ENCODE data around the gene LILRA6.
"Not testable (repeated sequence)": the region's sequence is repeated elsewhere in the genome, so short reads cannot be mapped to it uniquely, and the experiment has no call there.

Gene LILRA6

DNA sequence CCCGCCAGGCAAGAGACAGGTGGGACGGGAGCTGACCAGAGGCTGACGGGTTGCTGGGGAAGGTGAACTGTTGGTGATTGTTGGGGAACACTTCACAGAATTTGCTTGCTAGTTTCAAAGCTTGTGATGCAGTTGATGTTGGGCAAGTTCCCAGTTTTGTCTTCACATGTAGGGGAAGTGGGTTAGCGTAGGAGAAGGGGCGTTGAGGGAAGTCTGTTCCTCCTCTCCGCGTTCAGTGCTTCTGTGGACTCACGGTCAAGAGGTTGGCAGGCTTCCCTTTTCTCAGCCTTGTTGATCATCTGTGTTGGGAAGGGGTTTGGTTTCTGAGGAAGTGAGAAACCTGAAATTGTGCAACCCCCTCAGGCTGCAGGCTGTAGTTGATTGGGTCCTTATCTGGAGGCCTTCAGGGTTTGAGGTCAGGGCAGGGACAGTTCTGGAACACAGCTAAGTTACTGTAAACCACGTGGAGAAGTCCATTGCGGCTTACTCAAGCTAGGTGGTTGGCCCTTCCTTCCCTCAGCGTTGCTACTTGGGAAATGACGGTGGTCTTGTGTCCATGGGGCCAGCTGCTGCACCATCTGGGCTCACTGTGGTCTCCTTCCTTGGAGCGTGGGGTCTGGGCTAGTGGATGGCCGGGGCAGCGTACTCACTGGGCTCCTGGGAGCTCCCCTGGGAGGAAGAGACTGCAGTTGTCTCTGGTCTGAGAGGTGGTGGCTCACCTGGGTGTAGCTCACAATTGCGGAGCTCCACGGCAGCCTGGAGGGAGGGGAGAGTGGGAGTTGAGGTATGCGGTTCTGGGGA is 34.4 kb downstream of the LILRA6 start:
- no peak for DNase-seq (ENCODE audit: low spot score)

DNA sequence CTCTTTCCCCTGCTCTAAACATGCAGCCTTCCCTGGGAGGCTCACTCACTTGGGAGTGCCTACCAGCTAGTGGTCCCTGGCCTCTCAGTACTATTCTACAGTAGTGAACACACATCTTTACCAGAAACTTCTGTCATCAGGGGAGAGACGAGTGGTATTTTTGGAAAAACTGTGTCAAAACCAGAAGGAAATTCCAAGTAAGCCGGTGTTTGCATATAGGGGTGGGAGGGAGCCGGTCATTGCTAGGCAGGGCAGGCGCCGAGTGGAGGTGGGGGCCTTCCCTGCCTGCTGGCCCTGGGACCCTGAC is 35.0 kb downstream of the LILRA6 start:
- no peak for DNase-seq (ENCODE audit: low spot score)

DNA sequence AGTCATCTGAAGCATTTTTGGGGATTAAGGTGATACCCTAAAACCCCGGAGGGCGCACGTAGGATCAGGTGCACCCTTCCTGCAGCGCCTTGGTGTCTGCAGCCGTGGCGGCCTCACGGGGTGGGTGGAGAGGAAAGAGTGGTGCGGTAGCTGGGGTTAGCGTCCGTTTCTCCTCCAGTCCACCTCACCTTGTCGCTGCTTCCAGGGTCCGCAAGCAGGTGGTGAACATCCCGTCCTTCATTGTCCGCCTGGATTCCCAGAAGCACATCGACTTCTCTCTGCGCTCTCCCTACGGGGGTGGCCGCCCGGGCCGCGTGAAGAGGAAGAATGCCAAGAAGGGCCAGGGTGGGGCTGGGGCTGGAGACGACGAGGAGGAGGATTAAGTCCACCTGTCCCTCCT is 35.4 kb downstream of the LILRA6 start:
- not testable (repeated sequence) for DNase-seq (ENCODE audit: low spot score)

DNA sequence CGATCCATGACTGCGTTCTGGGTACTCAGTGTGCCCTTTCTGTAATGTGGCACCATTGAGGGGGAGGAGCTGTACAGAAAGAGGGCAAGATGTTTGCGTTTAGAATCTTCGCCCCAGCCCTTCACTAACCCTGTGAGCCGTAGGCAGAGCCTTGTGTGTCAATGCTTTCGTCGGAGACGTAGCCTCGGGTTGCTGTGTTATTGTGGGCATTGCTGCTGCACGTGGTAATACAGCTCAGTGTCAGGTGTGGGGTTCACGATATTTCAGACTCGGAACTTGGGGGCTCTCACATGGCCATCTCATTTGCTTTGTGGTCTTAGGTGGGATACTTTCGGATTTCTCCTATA is 35.8 kb downstream of the LILRA6 start:
- no peak for DNase-seq (ENCODE audit: low spot score)

DNA sequence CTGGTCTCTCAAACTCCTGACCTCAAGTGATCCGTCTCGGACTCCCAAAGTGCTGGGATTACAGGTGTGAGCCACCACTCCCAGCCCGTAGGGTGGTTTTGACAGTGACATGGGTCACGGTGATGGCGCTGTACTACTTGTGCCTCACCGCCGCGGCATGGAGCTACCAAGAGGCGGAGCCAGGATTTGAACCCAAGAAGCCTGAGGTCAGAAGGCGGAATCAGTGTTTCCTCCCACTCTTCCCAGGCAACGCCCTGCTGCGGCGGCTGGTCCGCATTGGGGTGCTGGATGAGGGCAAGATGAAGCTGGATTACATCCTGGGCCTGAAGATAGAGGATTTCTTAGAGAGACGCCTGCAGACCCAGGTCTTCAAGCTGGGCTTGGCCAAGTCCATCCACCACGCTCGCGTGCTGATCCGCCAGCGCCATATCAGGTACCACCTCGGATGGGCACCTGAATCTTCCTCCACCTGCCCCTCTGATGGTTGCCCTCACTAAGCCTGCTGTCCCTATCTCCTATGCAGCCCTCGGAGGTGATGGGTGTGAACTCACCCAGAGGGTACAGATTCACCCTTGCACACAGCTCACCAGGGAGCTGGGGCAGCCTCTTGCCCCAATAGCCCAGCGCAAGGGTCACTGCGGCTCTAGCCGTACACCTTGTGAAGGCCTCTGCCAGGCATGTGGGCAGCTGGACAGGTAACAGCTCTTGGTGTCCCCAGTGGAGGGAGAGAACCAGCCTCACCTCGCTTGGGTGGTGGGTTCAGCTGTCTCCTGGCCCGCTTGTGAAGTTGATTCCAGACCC is 36.4 kb downstream of the LILRA6 start:
- DNase-seq (ENCODE audit: low spot score): no peak

DNA sequence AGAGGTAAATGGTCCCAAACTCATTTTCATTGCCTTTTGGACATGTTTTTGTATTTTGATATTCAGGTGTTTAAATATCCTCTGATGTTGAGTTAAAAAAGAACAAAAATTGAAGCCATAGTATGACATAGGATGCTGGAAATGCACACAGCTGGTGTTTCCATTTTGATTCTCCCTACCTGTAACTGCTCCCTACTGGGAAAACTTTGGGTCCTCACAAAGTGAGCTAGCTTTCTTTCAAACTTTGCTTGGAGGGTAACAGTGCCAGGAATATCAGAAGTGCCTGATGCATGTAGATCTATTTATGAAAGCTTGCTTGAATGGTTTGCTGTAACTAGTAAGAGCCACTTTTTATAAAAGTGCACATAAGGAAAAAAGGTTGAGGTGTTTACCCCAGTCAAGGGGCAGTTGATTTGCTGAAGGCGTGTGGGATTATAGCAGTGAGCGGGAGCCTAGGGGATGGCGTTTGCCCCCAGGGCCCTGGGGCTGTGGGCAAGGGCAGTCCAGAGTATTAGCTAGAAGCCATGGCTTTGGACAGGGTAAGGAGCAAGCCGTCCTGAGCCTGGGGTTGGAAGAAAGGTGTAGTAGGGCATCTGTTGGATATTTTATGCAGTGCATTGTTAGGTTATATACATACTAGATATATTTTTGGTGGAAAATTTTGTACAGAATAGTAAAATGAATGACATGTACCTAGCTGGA is 37.7 kb downstream of the LILRA6 start:
- no peak for DNase-seq (ENCODE audit: low spot score)

DNA sequence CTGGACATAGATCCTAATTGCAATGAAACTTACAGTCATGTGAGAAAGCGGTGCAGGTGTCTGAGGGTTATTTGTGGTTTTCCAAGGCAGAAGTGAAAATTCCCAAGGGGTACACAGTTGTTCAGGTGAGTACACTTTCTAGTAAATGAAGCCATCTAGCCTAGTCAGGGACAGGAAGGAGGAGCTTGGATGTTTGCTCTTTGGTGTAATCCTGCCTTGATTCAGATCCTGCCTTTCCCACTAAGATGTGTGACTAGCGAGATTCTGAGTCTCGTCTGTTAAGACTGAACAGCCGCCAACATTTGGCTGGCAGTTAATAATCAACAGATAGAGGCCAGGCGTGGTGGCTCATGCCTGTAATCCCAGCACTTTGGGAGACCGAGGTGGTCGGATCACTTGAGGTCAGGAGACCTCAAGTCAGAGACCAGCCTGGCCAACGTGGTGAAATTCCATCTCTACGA is 39.4 kb downstream of the LILRA6 start:
- no peak for DNase-seq (ENCODE audit: low spot score)

DNA sequence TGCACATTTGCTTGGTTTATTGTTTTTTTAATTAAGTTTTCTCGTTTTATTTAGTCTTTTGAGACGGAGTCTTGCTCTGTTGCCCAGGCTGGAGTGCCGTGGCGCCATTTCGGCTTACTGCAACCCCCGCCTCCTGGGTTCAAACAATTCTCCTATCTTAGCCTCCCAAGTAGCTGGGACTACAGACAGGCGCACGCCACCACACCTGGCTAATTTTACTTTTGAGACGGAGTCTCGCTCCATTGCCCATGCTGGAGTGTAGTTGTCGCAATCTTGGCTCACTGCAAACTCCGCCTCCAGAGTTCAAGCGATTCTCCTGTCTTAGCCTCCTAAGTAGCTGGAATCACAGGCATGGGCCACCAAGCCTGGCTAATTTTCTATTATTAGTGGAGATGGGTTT is 40.6 kb downstream of the LILRA6 start:
- DNase-seq (ENCODE audit: low spot score): no peak

DNA sequence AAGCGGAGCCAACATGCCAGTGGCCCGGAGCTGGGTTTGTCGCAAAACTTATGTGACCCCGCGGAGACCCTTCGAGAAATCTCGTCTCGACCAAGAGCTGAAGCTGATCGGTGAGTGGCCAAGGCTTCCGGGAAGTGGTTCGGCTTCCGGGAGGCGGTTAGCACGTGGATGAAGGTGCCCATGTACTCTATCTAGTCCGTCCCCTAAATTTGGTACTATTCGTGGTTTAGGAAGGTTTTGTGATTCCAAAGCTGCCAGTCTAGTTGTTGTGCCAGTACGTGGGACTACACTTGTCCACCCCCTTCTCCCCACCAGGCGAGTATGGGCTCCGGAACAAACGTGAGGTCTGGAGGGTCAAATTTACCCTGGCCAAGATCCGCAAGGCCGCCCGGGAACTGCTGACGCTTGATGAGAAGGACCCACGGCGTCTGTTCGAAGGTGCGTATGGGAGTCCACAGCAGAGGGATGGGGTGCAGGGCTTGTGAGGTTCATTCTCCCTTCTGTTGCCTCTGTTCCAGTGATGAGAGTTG is 41.4 kb downstream of the LILRA6 start:
- no peak for DNase-seq (ENCODE audit: low spot score)

DNA sequence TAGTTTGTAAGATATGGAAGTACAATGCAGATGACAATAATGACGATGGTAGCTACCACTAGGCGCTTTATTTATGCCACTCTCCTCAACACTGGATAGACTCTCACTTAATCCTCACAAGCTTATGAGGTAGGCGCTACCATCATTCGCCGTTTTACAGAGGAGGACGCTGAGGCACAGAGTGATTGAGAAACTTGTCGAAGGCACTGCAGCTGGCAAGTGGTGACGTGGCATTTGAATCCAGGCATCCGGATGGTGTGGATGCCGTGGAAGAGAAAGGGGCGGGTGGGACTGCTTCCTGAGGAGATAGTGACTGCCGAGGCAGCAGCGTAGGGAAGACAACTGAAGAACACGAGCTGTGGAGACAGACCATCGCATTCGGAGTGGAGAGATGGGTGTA is 43.2 kb downstream of the LILRA6 start:
- DNase-seq (ENCODE audit: low spot score): no peak

DNA sequence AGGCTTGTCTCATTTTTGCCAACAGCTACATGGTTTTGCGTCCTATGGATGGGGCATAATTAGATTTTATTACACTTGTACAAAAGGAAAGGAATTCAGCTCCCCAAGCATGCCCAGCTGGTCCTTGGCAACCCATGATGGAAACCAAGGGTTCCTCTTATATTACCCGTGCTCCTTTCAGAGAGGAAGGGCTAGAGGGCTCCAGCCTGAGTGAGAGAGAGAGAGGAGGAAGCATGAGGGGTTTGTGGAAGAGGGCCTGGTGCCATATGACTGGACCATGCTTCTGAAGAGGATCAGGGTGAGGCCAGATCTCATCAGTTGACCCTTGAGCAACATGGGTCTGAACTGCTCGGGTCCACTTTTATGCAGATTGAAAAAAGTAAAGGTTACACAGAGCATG is 45.5 kb downstream of the LILRA6 start:
- no peak for DNase-seq (ENCODE audit: low spot score)

DNA sequence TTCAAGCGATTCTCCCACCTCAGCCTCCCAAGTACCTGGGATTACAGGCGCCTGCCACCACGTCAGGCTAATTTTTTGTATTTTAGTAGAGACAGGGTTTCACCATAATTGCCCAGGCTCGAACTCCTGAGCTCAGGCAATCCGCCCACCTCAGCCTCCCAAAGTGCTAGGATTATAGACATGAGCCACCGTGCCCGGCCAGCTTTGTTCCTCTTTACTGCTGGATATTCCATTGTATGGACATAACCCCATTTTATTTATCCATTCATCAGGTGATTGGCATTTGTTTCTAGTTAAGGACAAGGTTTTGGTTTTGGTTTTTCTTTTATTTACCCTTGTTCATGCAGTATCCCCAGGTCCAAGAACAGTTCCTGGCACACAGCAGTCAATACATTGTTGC is 46.1 kb downstream of the LILRA6 start:
- DNase-seq (ENCODE audit: low spot score): no peak

DNA sequence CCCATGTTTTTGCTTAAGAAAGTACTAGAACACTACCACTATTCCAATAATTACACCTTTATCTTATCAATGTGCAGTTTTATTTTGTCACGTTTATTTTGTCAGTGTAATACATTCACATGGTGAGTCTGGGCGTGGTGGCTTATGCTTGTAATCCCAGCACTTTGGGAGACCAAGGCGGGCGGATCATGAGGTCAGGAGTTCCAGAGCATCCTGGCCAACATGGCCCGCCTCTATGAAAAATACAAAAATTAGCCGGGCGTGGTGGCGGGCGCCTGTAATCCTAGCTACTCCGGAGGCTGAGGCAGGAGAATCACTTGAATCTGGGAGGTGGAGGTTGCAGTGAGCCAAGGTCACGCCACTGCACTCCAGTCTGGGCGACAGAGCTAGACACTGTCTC is 48.1 kb downstream of the LILRA6 start:
- DNase-seq (ENCODE audit: low spot score): not testable (repeated sequence)

DNA sequence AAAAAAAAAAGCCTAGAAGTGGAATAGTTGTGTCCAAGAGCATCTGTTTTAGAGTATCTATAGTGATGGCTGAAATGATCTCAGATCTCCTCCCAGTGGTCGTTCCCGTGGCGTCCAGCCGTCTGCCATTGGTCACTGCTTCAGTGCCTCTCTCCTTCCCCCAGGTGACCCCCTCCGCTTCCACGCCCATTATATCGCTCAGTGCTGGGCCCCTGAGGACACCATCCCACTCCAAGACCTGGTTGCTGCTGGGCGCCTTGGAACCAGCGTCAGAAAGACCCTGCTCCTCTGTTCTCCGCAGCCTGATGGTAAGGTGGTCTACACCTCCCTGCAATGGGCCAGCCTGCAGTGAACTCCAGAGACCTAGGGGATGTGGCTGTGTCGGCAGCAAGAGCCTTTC is 49.6 kb downstream of the LILRA6 start:
- no peak for DNase-seq (ENCODE audit: low spot score)

DNA sequence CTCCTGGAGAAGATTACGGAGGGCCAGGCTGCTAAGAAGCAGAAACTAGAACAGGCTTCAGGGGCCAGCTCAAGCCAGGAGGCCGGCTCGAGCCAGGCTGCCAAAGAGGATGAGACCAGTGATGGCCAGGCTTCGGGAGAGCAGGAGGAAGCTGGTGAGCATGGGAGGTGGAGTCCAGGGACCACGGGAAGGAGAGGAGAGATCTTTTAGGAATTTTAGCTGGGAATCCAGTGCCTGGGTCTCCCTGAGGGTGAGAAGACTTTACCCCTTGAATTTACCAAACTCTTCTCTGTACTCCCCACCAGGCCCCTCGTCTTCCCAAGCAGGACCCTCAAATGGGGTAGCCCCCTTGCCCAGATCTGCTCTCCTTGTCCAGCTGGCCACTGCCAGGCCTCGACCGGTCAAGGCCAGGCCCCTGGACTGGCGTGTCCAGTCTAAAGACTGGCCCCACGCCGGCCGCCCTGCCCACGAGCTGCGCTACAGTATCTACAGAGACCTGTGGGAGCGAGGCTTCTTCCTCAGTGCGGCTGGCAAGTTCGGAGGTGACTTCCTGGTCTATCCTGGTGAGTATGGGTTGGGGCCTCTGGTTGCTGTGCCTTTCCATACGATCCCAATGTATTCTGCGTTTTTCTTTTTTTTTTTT is 50.7 kb downstream of the LILRA6 start:
- no peak for DNase-seq (ENCODE audit: low spot score)

DNA sequence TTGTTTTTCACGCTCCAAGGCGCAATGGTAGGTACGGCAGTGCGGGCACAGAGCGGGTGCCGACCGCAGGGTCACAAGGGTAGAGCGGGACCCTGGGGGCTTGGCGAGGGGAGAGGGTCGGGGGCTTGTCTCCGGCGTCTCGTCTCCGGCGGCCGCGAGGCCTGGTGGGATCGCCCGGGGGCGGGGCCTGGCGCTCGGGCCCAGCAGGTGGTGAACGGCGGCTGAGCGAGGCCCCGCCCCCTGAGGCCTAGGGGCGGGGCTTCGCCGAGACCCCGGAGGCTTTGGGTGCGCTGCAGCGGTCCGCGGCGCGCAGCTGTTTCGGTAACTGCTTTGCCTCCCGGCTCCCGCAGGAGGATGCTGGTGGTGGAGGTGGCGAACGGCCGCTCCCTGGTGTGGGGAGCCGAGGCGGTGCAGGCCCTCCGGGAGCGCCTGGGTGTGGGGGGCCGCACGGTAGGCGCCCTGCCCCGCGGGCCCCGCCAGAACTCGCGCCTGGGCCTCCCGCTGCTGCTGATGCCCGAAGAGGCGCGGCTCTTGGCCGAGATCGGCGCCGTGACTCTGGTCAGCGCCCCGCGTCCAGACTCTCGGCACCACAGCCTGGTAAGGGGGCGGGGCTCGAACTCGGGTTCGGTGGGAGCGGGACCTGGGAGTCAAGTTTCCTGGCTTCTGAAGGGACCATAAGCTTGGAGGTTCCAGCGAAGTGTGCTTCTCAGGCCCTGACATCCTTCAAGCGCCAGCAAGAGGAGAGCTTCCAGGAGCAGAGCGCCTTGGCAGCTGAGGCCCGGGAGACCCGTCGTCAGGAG is 51.4 kb downstream of the LILRA6 start, which contains the start of gene TSEN34:
Gene TSEN34, plus strand, starts transcription at position 298 of the 800 bp plus-strand sequence. Its CDS starts 57 bp downstream, at position 355.
- no peak for DNase-seq (ENCODE audit: low spot score)

DNA sequence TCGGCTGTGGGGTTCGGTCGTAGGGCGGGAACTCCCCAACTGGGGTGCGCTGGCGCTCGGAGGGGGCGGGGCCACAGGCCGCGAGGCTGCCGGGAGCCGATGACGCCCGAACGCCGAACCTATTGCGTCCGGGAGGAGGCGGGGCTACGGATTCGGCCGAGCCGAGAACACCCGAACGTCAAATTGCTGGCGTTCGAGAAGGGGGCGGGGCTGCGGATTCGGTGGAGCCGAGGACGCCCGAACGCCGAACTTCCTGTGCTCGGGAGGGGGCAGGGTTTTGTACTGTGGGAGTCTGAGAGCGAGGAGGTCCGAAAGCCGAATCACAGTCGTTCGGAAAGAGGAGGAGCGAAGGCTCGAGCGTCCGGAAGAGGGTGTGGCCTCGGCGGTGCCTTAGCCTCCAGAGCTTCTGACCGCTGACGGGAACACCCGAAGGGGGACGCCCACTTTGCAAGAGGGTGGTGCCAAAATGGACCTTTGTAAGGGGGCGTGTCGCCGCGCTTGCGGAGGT is 52.0 kb downstream of the LILRA6 start:
- DNase-seq (ENCODE audit: low spot score): peak; percentile 94

DNA sequence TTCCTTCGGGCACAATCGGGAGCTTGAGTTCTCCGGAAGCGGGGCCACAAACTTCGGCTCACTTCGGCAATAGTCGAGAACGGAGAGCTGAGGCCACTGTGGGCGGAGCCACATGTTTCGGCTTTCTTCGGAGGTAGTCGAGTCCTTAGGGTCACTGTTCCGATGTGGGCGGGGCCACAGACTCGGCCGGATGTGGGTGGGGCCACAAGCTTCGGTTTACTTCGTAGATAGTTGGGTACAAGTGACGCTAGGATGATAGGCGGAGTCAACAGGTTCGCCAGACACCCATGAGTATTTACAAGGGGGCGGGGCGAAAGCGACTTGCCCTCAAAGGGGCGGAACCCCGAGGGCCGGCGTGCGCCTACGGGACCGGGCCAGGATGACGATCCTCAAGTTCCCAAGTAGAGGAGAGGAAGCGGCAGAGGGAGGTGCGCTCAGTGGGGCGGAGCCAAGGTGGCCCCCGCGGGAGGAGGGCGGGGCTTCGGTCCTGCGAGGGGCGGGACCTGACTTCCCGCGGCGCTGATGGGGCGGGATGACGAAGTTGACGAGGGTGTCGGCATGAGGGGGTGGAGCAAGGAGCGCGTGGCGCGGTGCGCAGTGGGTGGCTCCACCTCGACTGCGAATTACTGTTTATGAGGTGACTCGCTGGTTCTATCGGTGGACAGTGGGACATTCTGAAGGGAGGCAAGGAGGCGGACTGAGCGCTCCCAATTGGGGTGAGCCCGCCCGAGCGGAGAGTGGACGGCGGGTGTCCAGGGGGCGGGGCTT is 52.7 kb downstream of the LILRA6 start:
- peak; percentile 100 for DNase-seq (ENCODE audit: low spot score)

DNA sequence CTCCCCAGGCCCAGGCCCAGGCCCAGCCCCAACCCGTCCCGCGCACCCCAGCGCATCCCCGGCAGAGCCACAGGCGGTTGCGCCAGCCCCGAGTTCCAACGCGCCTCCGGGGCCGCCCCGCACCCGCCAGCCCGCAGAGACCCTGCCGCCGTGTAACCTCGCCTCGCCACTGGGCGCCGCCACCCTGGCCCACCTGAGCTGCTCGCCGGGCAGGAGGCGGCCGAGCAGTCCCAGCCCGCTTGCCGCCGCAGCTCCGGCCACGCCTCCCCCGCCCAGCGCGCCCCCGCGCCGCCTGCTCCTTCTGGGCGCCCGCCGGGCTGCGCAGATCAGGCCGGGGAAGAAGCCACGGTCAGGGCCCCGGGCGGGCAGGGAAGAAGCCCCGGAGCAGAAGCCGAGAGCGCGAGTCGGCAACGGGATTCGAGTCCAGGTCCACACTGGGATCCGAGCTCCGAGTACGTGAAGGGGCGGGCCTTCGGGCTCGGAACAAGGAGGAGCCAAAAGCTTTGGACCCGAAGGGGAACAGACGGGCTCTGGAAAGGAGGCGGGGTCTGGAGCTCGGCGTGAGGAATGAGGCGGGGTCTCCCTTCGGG is 53.4 kb downstream of the LILRA6 start, which contains the start of gene MBOAT7:
Gene MBOAT7, minus strand, starts transcription at position 436 of the 590 bp plus-strand sequence. CDS start 1,072 bp downstream, outside the sequence.
- DNase-seq (ENCODE audit: low spot score): no peak
